DND-41 (cell line): ENCODE measurements around the gene SLIT1.

Source experiments
- ATAC-seq: fragments of 200-7000 bp; cut with Tn5 transposase; 3 replicates; pipeline ENCODE4 v1.9.1; 2021; ENCODE audit warnings: low read depth; ENCODE audit not compliant: insufficient read depth
- DNase-seq: peaks from one replicate; pipeline ENCODE4 v3.0.0-alpha.2; 2020
- H2AFZ ChIP-seq: 2 replicates; pipeline ENCODE4 v1.6.0; 2012; ENCODE audit warnings: low read depth, low read length
- H3K27ac ChIP-seq: 2 replicates; pipeline ENCODE4 v1.5.1; 2012; ENCODE audit warnings: low read length, inconsistent platforms
- H3K27me3 ChIP-seq: fragments of 200-600 bp; sonication (generic); 2 replicates; pipeline ENCODE4 v1.6.0; 2012; ENCODE audit warnings: low read length, mild to moderate bottlenecking, inconsistent platforms; ENCODE audit not compliant: insufficient read depth, poor library complexity
- H3K36me3 ChIP-seq: 2 replicates; pipeline ENCODE4 v1.5.1; 2012; ENCODE audit warnings: low read length, inconsistent platforms; ENCODE audit not compliant: insufficient read depth
- H3K4me1 ChIP-seq: 2 replicates; pipeline ENCODE4 v1.5.1; 2012; ENCODE audit warnings: mild to moderate bottlenecking, low read length; ENCODE audit not compliant: insufficient read depth
- H3K4me2 ChIP-seq: 2 replicates; pipeline ENCODE4 v1.6.0; 2012; ENCODE audit warnings: mild to moderate bottlenecking, moderate library complexity, low read length, inconsistent platforms; ENCODE audit not compliant: insufficient read depth
- H3K4me3 ChIP-seq, 2 experiments: fragments of 200-600 bp in 1 of 2; shearing (Covaris generic) in 1 of 2; 2 replicates each; pipeline ENCODE4 v1.5.1; 2012 to 2016; ENCODE audit warnings: inconsistent platforms in 2 of 2, low read length in 2 of 2, mild to moderate bottlenecking in 2 of 2, low read depth in 1 of 2, moderate library complexity in 1 of 2
- H3K79me2 ChIP-seq: 2 replicates; pipeline ENCODE4 v1.6.0; 2012; ENCODE audit warnings: low read length, inconsistent platforms; ENCODE audit not compliant: insufficient read depth
- H3K9ac ChIP-seq: 2 replicates; pipeline ENCODE4 v1.6.0; 2012; ENCODE audit warnings: low read depth, mild to moderate bottlenecking, inconsistent platforms, low read length, moderate library complexity
- H3K9me3 ChIP-seq: 2 replicates; pipeline ENCODE4 v1.5.1; 2012; ENCODE audit warnings: low read length, moderate library complexity, mild to moderate bottlenecking, inconsistent platforms; ENCODE audit not compliant: insufficient read depth, severe bottlenecking
- H4K20me1 ChIP-seq: 2 replicates; pipeline ENCODE4 v1.6.0; 2012; ENCODE audit warnings: low read length; ENCODE audit not compliant: insufficient read depth
- CTCF ChIP-seq: IDR thresholded peaks from 2 replicates; pipeline ENCODE4 v1.5.1; 2012; ENCODE audit warnings: borderline replicate concordance, low read length, moderate library complexity, mild to moderate bottlenecking; ENCODE audit not compliant: poor library complexity, severe bottlenecking; ENCODE audit errors: extremely low read depth
- EZH2 ChIP-seq: IDR thresholded peaks from 3 replicates; pipeline ENCODE4 v1.6.1; 2012; ENCODE audit warnings: borderline replicate concordance, low read depth, mild to moderate bottlenecking, moderate library complexity, low read length, inconsistent platforms; ENCODE audit not compliant: severe bottlenecking

The SLIT1 gene

GRCh38 chr10:96987842-96988175 is 197.9 kb downstream of the SLIT1 start:
- Histone ChIP-seq H3K79me2 (no peaks in the 10 kb centered on the region), H3K4me2 (no peak overlapping the region), H3K36me3 (no peaks in the 10 kb centered on the region), H2AFZ (no peak overlapping the region), H3K4me3 (no peak overlapping the region), H4K20me1 (no peaks in the 10 kb centered on the region), H3K4me1 (no peaks in the 10 kb centered on the region), H3K27ac (no peak overlapping the region), H3K9me3 (no peaks in the 10 kb centered on the region), H3K9ac (no peak overlapping the region), H3K27me3 (no peaks in the 10 kb centered on the region)
- TF ChIP-seq CTCF (no peak), EZH2 (no peak)
- ATAC-seq (no peak), DNase-seq (no peak)

GRCh38 chr10:96987141-96987841 is 198.5 kb downstream of the SLIT1 start:
- Histone ChIP-seq H3K27ac (no peak overlapping the region), H3K27me3 (no peaks in the 10 kb centered on the region), H4K20me1 (no peaks in the 10 kb centered on the region), H3K36me3 (0 out of 2 replicates have a peak, but pooled peaks cover under 1% of the 10 kb centered on the region), H2AFZ (no peak overlapping the region), H3K79me2 (no peaks in the 10 kb centered on the region), H3K9ac (no peak overlapping the region), H3K4me2 (no peak overlapping the region), H3K4me3 (no peak overlapping the region), H3K4me1 (no peaks in the 10 kb centered on the region), H3K9me3 (no peaks in the 10 kb centered on the region)
- TF ChIP-seq CTCF, result no peak
- TF ChIP-seq EZH2, result no peak
- DNase-seq (no peak), ATAC-seq (no peak)

GRCh38 chr10:96986200-96986856 is 199.4 kb downstream of the SLIT1 start:
- no peak overlapping the region for H3K9ac ChIP-seq
- H3K27me3 ChIP-seq, result no peaks in the 10 kb centered on the region
- no peaks in the 10 kb centered on the region for H3K79me2 ChIP-seq
- H3K27ac ChIP-seq, result no peak overlapping the region
- TF ChIP-seq EZH2 (no peak), CTCF (no peak)
- H2AFZ ChIP-seq, result no peak overlapping the region
- no peak overlapping the region for H3K4me3 ChIP-seq
- H4K20me1 ChIP-seq, result no peaks in the 10 kb centered on the region
- H3K9me3 ChIP-seq, result no peaks in the 10 kb centered on the region
- peaks cover 10% of the 10 kb centered on the region; the same call in 1 of the 2 replicates for H3K36me3 ChIP-seq
- H3K4me1 ChIP-seq, result no peaks in the 10 kb centered on the region
- H3K4me2 ChIP-seq, result no peak overlapping the region
- DNase-seq, result no peak
- no peak for ATAC-seq
